Ovary (tissue), 9 donors: ENCODE results near the gene AP1M2. TPM values are rescaled to one million over a fixed set of nuclear protein-coding genes. Genes with fewer than 3 reads are reported as not detected.

ENCODE experiments used
- DNase-seq, 5 donors: peaks; one replicate each; pipeline ENCODE4 v3.0.0-alpha.2; 2019 to 2020
- H3K27ac ChIP-seq, 2 donors: fragments of 200-600 bp; one replicate each; pipeline versions ENCODE4 v1.5.1 to v1.8.0; 2019 to 2022
- H3K27me3 ChIP-seq: fragments of 200-600 bp; one replicate; pipeline ENCODE4 v1.8.0; 2022
- H3K36me3 ChIP-seq: fragments of 200-600 bp; sonication (generic); one replicate; pipeline ENCODE4 v1.5.1; 2019
- H3K4me1 ChIP-seq: one replicate; pipeline ENCODE4 v1.8.1; 2013; ENCODE audit warnings: mild to moderate bottlenecking, moderate library complexity; ENCODE audit not compliant: insufficient read depth
- H3K4me3 ChIP-seq: fragments of 200-600 bp; sonication (generic); one replicate; pipeline ENCODE4 v1.5.1; 2017
- H3K9me3 ChIP-seq, 2 donors: fragments of 200-600 bp in 1 of 2; sonication (generic) in 1 of 2; one replicate each; pipeline versions ENCODE4 v1.5.1 to v1.8.1; 2013 to 2019; ENCODE audit warnings: mild to moderate bottlenecking in 1 of 2, moderate library complexity in 1 of 2
- EP300 ChIP-seq: sonication (generic); formaldehyde crosslinking; IDR thresholded peaks from one replicate; pipeline ENCODE4 v1.6.1; 2017; ENCODE audit warnings: antibody characterized with exemption
- POLR2A ChIP-seq: fragments of 450-650 bp; IDR thresholded peaks from one replicate; pipeline ENCODE4 v1.6.1; 2017; ENCODE audit warnings: antibody characterized with exemption, mild to moderate bottlenecking, moderate library complexity
- WGBS, 3 donors: extraction: QIAGEN DNeasy Blood & Tissue Kit in 1 of 3; methylation state at CpG; one replicate each; pipeline versions ENCODE4 v1.1.5 to v1.1.7; 2013 to 2017; 5-methylcytosine and 5-hydroxymethylcytosine counted together
- intact Hi-C, 4 donors: fragments of 100-400 bp; cut with DNase I; formaldehyde crosslinking; loops; one replicate each; pipeline versions ENCODE4 v1.11.0 to v1.15.1; 2022 to 2023
- polyA plus RNA-seq, 2 donors: library from polyadenylated mRNA; stranded (reverse); fragments of 200-250 nt in 1 of 2; fragments of 350-450 nt in 1 of 2; fragmentation: Illumina TruSeq in 1 of 2; extraction: RNeasy Lipid Tissue Mini Kit (QIAGEN cat#74804) in 1 of 2; gene quantifications; one replicate each; pipeline ENCODE4 v1.2.3, GENCODE V29; 2013 to 2014
- total RNA-seq, 7 donors: library from RNA; depleted of rRNA in 2 of 7; stranded (reverse); fragments of >200 nt in 2 of 7; fragmentation: NEBNext Ultra II Directional in 3 of 7; extraction: Animal tissue kit (Norgen Biotek cat#: 25700) in 3 of 7; gene quantifications; one replicate each; pipeline versions ENCODE4 v1.1.0 to v1.2.4, GENCODE V29; 2016 to 2023
- TF ChIP-seq, protein P1 (sequence below), 3 donors: fragments of 450-650 bp in 2 of 3; fragments of 200-600 bp in 1 of 3; IDR thresholded peaks; one replicate each; pipeline versions ENCODE4 v1.5.1 to v1.8.0; 2016 to 2022; ENCODE audit warnings: antibody characterized with exemption in 3 of 3, mild to moderate bottlenecking in 1 of 3
- donor health status: DM: no; HTN: no; CAD: no; lungs with moderate emphysema.
- donor health status: DM: no; HTN: no; CAD: no.
- donor health status: Bipolar disorder and iron deficiency.
- donor health status: DM: yes; HTN: yes; CAD: no.
- donor health status: DM: no; HTN: no; CAD: no.
- donor health status: DM: yes; HTN: yes; CAD: no.

AP1M2 gene
- total and polyA plus RNA-seq, 9 donors: 0.19 to 45.5 (median 2.9) TPM; not detected in 1

DNA sequence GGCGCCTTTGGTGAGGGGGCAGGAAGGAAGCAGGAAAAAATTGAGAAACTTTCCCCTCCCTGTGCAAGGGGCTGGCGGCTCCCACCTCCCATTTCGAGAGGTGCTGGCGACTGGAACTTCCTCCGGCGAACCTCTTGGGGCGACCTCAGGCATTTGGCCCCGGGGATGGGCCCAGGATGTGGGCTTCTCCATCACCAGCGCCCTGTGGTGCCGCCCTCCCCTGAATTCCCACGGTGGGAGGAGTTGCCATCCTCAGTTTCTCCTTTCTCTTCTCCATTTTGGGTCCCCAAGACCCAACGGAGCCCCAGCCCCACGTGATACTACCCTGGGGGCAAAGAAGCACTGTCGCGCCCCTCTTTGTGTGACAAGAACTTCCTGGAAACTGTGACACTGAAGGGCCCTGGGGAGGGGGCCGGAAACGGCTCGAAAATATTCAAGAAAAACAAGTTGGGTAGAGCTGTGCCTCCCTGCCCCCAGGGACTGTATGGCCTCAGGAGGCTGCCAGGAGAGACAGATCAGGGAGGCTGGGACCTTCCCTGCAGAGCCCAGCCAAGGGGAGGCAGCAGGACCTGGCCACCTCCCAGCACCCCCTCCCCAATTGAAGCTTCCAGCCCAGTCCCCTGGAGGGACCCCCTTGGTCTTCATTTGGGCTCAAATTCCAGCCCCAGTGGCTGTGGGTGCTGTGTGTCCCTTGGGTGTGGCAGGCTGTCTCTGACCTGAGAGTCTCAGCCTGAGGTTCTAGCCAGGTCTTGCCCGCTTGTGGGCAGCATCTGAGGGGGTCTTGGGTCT, 16.2 kb upstream of the AP1M2 start:
- intact Hi-C loops: no loop called here
- Histone ChIP-seq H3K27ac (peak overlapping the region; percentile 62 to 68), H3K4me1 (peaks cover 2% of the 10 kb centered on the region), H3K4me3 (peak overlapping the region; percentile 74), H3K36me3 (no peaks in the 10 kb centered on the region), H3K9me3 (no peaks in the 10 kb centered on the region), H3K27me3 (no peaks in the 10 kb centered on the region)
- peak in 4 of 5 donors; percentile 34 to 52 (median 36) for DNase-seq
- WGBS, 3 donors: 9 to 10% (median 10%) methylated on average over 17 to 19 of the region's 19 CpGs
- TF ChIP-seq, protein P1, sequence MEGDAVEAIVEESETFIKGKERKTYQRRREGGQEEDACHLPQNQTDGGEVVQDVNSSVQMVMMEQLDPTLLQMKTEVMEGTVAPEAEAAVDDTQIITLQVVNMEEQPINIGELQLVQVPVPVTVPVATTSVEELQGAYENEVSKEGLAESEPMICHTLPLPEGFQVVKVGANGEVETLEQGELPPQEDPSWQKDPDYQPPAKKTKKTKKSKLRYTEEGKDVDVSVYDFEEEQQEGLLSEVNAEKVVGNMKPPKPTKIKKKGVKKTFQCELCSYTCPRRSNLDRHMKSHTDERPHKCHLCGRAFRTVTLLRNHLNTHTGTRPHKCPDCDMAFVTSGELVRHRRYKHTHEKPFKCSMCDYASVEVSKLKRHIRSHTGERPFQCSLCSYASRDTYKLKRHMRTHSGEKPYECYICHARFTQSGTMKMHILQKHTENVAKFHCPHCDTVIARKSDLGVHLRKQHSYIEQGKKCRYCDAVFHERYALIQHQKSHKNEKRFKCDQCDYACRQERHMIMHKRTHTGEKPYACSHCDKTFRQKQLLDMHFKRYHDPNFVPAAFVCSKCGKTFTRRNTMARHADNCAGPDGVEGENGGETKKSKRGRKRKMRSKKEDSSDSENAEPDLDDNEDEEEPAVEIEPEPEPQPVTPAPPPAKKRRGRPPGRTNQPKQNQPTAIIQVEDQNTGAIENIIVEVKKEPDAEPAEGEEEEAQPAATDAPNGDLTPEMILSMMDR (IDR thresholded peaks at IDR 0.05): no peak
- TF ChIP-seq POLR2A (no peak), EP300 (no peak)

DNA sequence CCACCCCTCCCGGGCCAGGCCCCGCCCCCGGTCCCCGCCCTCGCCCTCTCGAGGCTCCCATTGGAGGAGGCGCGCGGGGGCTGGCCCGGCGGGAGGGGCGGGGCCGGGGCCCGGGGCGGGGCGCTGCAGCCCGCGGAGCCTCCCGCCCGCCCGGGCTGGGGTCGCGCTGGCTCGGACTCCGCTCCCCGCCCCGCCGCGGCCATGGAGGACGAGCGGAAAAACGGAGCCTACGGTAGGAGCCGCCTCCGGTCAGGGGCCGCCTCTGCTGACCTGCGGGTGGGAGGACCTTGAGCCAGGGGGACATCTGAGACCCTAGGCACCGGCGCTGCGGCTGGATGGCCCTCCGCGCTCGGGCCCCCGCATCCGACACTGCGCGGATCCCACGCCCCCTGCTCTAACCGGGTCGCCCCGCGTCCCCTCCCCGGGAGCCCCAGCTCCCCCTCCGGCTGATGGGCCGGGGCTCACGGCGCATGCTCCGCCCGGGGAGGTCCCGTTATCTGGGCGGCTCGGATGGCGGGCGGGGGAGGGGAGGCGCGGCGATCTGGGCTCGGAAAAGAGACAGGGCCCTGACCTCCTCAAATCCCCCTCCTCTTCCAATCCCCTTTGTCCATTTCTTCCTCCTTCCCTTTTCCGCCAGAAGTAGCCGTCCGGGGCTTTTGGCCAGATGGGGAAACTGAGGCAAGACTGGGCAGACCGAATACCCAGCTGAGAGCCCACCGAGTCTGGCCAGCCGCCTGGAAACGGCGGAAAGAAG, 15.4 kb upstream of the AP1M2 start:
- DNase-seq: peak; percentile 77 to 89 (median 85)
- H3K27me3 ChIP-seq: no peaks in the 10 kb centered on the region
- peak overlapping the region; percentile 62 to 68 for H3K27ac ChIP-seq
- peaks cover 2% of the 10 kb centered on the region for H3K4me1 ChIP-seq
- H3K36me3 ChIP-seq: no peaks in the 10 kb centered on the region
- 0% methylated on average over 28 to 76 of the region's 76 CpGs for WGBS, 3 donors
- TF ChIP-seq POLR2A (peak; percentile 33), EP300 (no peak)
- TF ChIP-seq, protein P1 (IDR thresholded peaks at IDR 0.05): no peak
- H3K4me3 ChIP-seq: peak overlapping the region; percentile 74
- intact Hi-C loops: no loop called here
- no peaks in the 10 kb centered on the region for H3K9me3 ChIP-seq

DNA sequence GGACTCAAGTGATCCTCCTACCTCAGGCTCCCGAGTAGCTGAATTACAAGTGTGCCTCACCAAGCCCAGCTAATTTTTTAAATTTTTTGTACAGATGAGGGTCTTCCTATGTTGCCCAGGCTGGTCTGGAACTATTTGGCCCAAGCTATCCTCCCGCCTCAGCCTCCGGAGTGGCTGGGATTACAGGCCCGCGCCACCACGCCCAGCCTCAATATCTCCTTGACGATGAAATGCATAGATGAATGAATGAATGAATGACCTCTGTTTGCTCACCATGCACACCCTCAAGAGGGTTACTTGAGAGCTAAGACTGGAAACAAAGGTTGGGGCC, 14.9 kb upstream of the AP1M2 start:
- intact Hi-C loops: no loop called here
- no peaks in the 10 kb centered on the region for H3K36me3 ChIP-seq
- no peak overlapping the region for H3K4me3 ChIP-seq
- H3K27me3 ChIP-seq: no peaks in the 10 kb centered on the region
- TF ChIP-seq, protein P1 (IDR thresholded peaks at IDR 0.05): no peak
- TF ChIP-seq EP300: no peak
- no peak for TF ChIP-seq POLR2A
- no peaks in the 10 kb centered on the region for H3K9me3 ChIP-seq
- DNase-seq: no peak
- 10 to 17% (median 12%) methylated on average over 7 of the region's 7 CpGs for WGBS, 3 donors
- H3K4me1 ChIP-seq: peaks cover 2% of the 10 kb centered on the region
- no peak overlapping the region for H3K27ac ChIP-seq

DNA sequence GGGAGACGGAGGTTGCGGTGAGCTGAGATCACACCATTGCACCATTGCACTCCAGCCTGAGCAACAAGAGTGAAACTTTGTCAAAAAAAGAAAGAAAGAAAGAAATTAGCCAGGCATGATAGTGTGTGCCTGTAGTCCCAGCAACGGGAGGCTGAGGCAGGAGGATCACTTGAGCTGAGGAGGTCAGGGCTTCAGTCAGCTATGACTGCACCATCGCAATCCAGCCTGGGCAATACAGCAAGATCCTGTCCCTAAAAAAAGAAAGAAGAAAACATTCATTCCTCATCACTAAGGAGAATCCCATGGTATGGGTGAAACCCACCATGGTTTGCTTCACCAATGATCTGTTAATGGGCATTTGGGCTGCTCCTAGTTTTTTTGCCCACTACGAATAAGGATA, 13.0 kb upstream of the AP1M2 start:
- H3K4me3 ChIP-seq: no peak overlapping the region
- intact Hi-C loops: no loop called here
- H3K27me3 ChIP-seq: no peaks in the 10 kb centered on the region
- 88 to 95% (median 89%) methylated on average over 5 of the region's 5 CpGs for WGBS, 3 donors
- no peaks in the 10 kb centered on the region for H3K9me3 ChIP-seq
- peaks cover 2% of the 10 kb centered on the region for H3K4me1 ChIP-seq
- DNase-seq: no peak
- no peak overlapping the region for H3K27ac ChIP-seq
- H3K36me3 ChIP-seq: no peaks in the 10 kb centered on the region
- TF ChIP-seq, protein P1 (IDR thresholded peaks at IDR 0.05): no peak
- TF ChIP-seq POLR2A: no peak
